Sigmoid colon (tissue), 7 donors: ENCODE results near the gene IL17RA. TPM values are rescaled to one million over a fixed set of nuclear protein-coding genes. Genes with fewer than 3 reads are reported as not detected.

Source experiments
- DNase-seq: peaks from one replicate; pipeline ENCODE4 v3.0.0-alpha.2; 2019
- H3K27ac ChIP-seq, 4 donors: fragments of 200-600 bp; sonication (generic); one replicate each; pipeline ENCODE4 v1.5.1; 2016 to 2019; ENCODE audit warnings: mild to moderate bottlenecking in 1 of 4
- H3K27me3 ChIP-seq, 3 donors: fragments of 200-600 bp; sonication (generic); one replicate each; pipeline ENCODE4 v1.5.1; 2019; ENCODE audit warnings: mild to moderate bottlenecking in 1 of 3
- H3K36me3 ChIP-seq, 4 donors: fragments of 200-600 bp; sonication (generic); one replicate each; pipeline ENCODE4 v1.5.1; 2016 to 2019
- H3K4me1 ChIP-seq, 4 donors: fragments of 200-600 bp; sonication (generic); one replicate each; pipeline ENCODE4 v1.5.1; 2017 to 2019
- H3K4me3 ChIP-seq, 4 donors: fragments of 200-600 bp; sonication (generic); one replicate each; pipeline ENCODE4 v1.5.1; 2017 to 2019; ENCODE audit warnings: mild to moderate bottlenecking in 2 of 4, moderate library complexity in 1 of 4
- H3K9me3 ChIP-seq, 4 donors: fragments of 200-600 bp in 3 of 4; sonication (generic) in 3 of 4; one replicate each; pipeline versions ENCODE4 v1.5.1 to v1.6.1; 2013 to 2019
- CTCF ChIP-seq, 4 experiments: fragments of 450-650 bp in 3 of 4; fragments of 200-600 bp in 1 of 4; IDR thresholded peaks; one replicate each; pipeline ENCODE4 v1.5.1; 2016 to 2019; ENCODE audit warnings: antibody characterized with exemption in 4 of 4, mild to moderate bottlenecking in 3 of 4, moderate library complexity in 2 of 4
- EP300 ChIP-seq, 4 donors: sonication (generic); formaldehyde crosslinking; IDR thresholded peaks; one replicate each; pipeline ENCODE4 v1.6.1; 2017; ENCODE audit warnings: antibody characterized with exemption in 4 of 4
- POLR2A ChIP-seq, 2 donors: fragments of 450-650 bp; IDR thresholded peaks; one replicate each; pipeline ENCODE4 v1.6.1; 2016; ENCODE audit warnings: antibody characterized with exemption in 2 of 2, mild to moderate bottlenecking in 2 of 2, moderate library complexity in 2 of 2
- POLR2AphosphoS5 ChIP-seq, 4 donors: sonication (generic); formaldehyde crosslinking; IDR thresholded peaks; one replicate each; pipeline ENCODE4 v1.6.1; 2017; ENCODE audit warnings: antibody characterized with exemption in 4 of 4
- WGBS, 2 donors: extraction: QIAGEN DNeasy Blood & Tissue Kit; methylation state at CpG; one replicate each; pipeline ENCODE4 v1.1.7; 2013; 5-methylcytosine and 5-hydroxymethylcytosine counted together
- intact Hi-C: fragments of 100-400 bp; cut with DNase I; formaldehyde crosslinking; loops from one replicate; pipeline ENCODE4 v1.15.1; 2023
- polyA plus RNA-seq, 3 donors: library from polyadenylated mRNA; stranded (reverse); fragments of 200-250 nt; gene quantifications; one replicate each; pipeline ENCODE4 v1.2.3, GENCODE V29; 2013
- total RNA-seq, 4 donors: library from RNA; depleted of rRNA; stranded (reverse); fragments of >200 nt; gene quantifications; one replicate each; pipeline ENCODE4 v1.1.0, GENCODE V29; 2016
- donor health status: healthy with polysubstance abuse.
- donor health status: Bipolar disorder and iron deficiency.
- donor health status: healthy.

Gene IL17RA
- total and polyA plus RNA-seq, 7 donors, result 1.2 to 10.4 (median 8.2) TPM

DNA sequence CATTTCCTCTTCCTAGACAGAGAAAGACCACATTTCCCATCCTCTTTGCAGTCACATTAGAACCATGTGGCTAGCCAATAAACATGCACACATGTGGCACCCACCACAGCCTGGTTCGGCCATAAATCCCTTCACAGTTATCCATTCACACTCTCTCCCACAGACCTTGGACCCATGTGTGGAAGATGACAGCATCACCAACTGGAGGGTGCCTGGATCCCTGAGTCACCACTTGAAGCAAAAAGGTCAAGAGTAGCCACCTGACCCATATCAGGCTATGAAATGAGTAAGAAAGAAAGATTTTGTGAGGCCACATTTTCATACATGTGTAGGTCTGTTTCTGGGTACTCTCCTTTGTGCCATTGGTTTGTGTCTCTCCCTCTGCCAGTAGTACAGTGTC is 45.4 kb downstream of the IL17RA start:
- TF ChIP-seq POLR2A (IDR thresholded peaks at IDR 0.05), result no peak
- no peak for TF ChIP-seq CTCF (IDR thresholded peaks at IDR 0.05)
- TF ChIP-seq EP300 (IDR thresholded peaks at IDR 0.05), result no peak
- no peak for TF ChIP-seq POLR2AphosphoS5 (IDR thresholded peaks at IDR 0.05)
- 88 to 90% methylated on average over 1 of the region's 1 CpG for WGBS, 2 donors
- no peaks in the 10 kb centered on the region for H3K9me3 ChIP-seq
- intact Hi-C loops, result no loop called here
- no peak overlapping the region for H3K27ac ChIP-seq
- DNase-seq, result peak; percentile 14
- no peaks in the 10 kb centered on the region for H3K27me3 ChIP-seq
- no peaks in the 10 kb centered on the region for H3K36me3 ChIP-seq
- H3K4me3 ChIP-seq, result no peak overlapping the region
- no peaks in the 10 kb centered on the region for H3K4me1 ChIP-seq

DNA sequence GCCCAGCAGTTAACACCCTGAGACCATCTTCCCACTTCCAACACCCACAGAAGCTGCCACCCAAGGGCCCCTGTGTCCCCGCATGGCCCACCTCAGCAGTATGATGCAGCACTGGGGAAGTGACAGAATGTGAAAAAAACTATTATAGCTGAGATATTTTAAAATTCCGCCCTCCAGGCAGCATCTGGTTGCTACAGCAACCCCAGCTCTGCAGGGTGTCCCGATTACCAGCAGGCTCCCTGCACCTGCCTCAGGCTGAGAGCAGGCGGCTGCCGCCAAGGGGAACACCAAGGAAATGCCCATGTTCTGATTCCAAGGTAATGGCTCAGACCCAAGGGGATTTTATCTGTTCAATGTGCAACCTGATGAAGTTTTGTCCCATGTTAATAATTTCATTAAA is 46.9 kb downstream of the IL17RA start:
- Histone ChIP-seq H3K36me3 (peaks cover 0 to under 1% (median 0%) of the 10 kb centered on the region in 4 donors), H3K27me3 (no peaks in the 10 kb centered on the region), H3K9me3 (no peaks in the 10 kb centered on the region), H3K4me1 (no peaks in the 10 kb centered on the region), H3K27ac (no peak overlapping the region), H3K4me3 (no peak overlapping the region)
- intact Hi-C loops, result no loop called here
- TF ChIP-seq EP300 (IDR thresholded peaks at IDR 0.05) (no peak), POLR2AphosphoS5 (IDR thresholded peaks at IDR 0.05) (no peak), POLR2A (IDR thresholded peaks at IDR 0.05) (no peak), CTCF (IDR thresholded peaks at IDR 0.05) (no peak)
- WGBS, 2 donors, result 67 to 72% methylated on average over 5 of the region's 5 CpGs
- DNase-seq, result peak; percentile 28

DNA sequence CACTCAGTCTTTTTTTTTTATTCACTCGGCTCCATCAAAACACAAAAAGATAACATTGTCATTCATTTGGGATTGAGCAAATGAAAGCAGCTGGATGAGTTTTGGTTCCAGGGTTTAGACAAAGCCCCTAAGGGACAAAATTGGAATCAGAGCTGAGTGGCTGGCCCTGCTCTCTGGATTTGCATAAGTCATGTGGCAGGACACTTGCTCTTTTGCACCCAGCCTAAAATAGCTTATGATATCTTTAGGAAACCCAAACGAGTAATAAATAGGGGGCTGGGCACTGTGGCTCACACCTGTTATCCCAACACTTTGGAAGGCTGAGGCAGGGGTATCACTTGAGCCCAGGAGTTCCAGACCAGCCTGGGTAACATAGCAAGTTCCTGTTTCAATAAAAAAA is 47.3 kb downstream of the IL17RA start:
- Histone ChIP-seq H3K4me1 (no peaks in the 10 kb centered on the region), H3K9me3 (no peaks in the 10 kb centered on the region), H3K36me3 (peaks cover 0 to 5% (median 0%) of the 10 kb centered on the region in 4 donors), H3K27ac (no peak overlapping the region), H3K4me3 (no peak overlapping the region), H3K27me3 (no peaks in the 10 kb centered on the region)
- TF ChIP-seq POLR2A (IDR thresholded peaks at IDR 0.05) (no peak), EP300 (IDR thresholded peaks at IDR 0.05) (no peak), CTCF (IDR thresholded peaks at IDR 0.05) (no peak), POLR2AphosphoS5 (IDR thresholded peaks at IDR 0.05) (no peak)
- 48 to 56% methylated on average over 2 of the region's 2 CpGs for WGBS, 2 donors
- intact Hi-C loops, result no loop called here
- DNase-seq, result peak; percentile 11

DNA sequence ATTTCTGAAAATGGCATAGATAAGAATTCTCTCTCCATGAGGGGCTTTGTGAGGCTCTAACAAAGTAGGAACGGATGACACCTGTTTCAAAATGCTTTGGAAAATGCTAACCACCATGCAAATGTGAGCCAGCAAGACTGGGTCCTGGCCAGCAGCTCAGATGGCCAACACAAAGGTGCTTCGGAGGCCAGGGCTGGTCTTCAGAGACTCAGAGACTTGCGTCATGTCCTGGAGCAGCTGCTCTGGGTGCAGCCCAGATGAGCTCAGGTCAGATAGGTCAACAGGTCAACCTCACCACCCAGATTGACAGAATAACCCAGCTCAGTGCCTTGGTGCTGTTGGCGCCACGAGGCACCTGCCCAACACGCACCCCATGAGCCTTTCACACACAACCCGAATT is 48.3 kb downstream of the IL17RA start:
- 95 to 97% methylated on average over 7 of the region's 7 CpGs for WGBS, 2 donors
- intact Hi-C loops, result no loop called here

More for the DNA sequence above, 48.3 kb downstream of the IL17RA start:
- TF ChIP-seq CTCF (IDR thresholded peaks at IDR 0.05) (no peak), POLR2A (IDR thresholded peaks at IDR 0.05) (no peak), POLR2AphosphoS5 (IDR thresholded peaks at IDR 0.05) (no peak), EP300 (IDR thresholded peaks at IDR 0.05) (no peak)
- Histone ChIP-seq H3K9me3 (no peaks in the 10 kb centered on the region), H3K4me3 (no peak overlapping the region), H3K4me1 (no peaks in the 10 kb centered on the region), H3K27me3 (no peaks in the 10 kb centered on the region), H3K36me3 (peaks cover 4 to 15% (median 5%) of the 10 kb centered on the region in 4 donors), H3K27ac (no peak overlapping the region)
- DNase-seq, result no peak
